ENCODE measurements around the gene ELSPBP1.
"Not testable (repeated sequence)": the region's sequence is repeated elsewhere in the genome, so short reads cannot be mapped to it uniquely, and the experiment has no call there.

The ELSPBP1 gene

GRCh38 chr19:48043675-48044258, 49.3 kb downstream of the ELSPBP1 start, which contains the start of gene CABP5:
Gene CABP5 (minus strand): TSS chr19:48044079. CDS start chr19:48043922, 157 bp downstream.
- no peak for DNase-seq

GRCh38 chr19:48044561-48044960, 50.1 kb downstream of the ELSPBP1 start:
- no peak for DNase-seq

- DNase-seq, result no peak
Measured at GRCh38 chr19:48051335-48052033, 57.1 kb downstream of the ELSPBP1 start.

GRCh38 chr19:48053076-48053475, 58.6 kb downstream of the ELSPBP1 start:
- no peak for DNase-seq

GRCh38 chr19:48053856-48054255, 59.4 kb downstream of the ELSPBP1 start:
- no peak for DNase-seq

- no peak for DNase-seq
Measured at GRCh38 chr19:48059331-48059730, 64.9 kb downstream of the ELSPBP1 start.

- no peak for DNase-seq
Measured at GRCh38 chr19:48060381-48060780, 65.9 kb downstream of the ELSPBP1 start.

- no peak for DNase-seq
Measured at GRCh38 chr19:48061401-48062344, 67.2 kb downstream of the ELSPBP1 start.

- DNase-seq, result no peak
Measured at GRCh38 chr19:48064509-48064908, 70.1 kb downstream of the ELSPBP1 start.

- no peak for DNase-seq
Measured at GRCh38 chr19:48069435-48069834, 75.0 kb downstream of the ELSPBP1 start.

GRCh38 chr19:48070177-48070769, 75.8 kb downstream of the ELSPBP1 start:
- not testable (repeated sequence) for DNase-seq

Data from NCI-H1417 (cell line).